ENCODE measurements around the gene GUK1. TPM values are rescaled to one million over a fixed set of nuclear protein-coding genes. Genes with fewer than 3 reads are reported as not detected.

GUK1 gene
- total RNA-seq, 1 donor from 2014 or later = 213 TPM

DNA sequence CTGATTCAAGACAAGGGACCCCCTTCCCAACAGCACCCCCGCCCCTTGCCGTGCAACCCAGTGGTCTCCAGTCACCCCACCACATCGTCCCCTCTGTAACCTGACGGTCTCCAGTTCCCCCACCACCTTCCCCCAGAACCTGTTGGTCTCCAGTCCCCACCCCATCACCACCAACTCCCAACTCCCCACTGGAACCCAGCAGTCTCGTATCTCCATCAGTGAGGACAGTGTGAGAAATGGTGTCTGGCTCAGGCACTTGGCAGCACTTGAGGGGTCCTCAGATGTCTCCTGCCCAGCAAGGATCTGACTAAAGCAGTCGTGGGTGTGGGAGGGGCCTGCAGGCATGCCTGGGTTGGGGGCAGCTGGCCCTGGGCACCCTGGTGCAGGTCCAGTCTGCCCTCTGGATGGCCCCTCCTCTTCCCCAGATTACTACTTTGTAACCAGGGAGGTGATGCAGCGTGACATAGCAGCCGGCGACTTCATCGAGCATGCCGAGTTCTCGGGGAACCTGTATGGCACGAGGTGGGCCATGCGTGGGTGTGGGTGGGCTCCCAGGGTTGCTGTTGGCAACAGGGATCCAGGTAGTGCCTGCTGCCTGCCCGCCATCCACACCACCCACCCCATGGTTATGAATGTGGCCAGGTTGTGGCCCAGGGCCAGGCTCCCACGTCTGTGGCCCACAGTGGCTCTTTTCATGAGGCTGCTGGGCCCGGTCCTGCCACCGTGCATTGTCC lies 6.5 kb downstream of the GUK1 start:
- DNase-seq (ENCODE audit: low spot score) = no peak
- intact Hi-C loops (cut with DNase I) = no loop called here

DNA sequence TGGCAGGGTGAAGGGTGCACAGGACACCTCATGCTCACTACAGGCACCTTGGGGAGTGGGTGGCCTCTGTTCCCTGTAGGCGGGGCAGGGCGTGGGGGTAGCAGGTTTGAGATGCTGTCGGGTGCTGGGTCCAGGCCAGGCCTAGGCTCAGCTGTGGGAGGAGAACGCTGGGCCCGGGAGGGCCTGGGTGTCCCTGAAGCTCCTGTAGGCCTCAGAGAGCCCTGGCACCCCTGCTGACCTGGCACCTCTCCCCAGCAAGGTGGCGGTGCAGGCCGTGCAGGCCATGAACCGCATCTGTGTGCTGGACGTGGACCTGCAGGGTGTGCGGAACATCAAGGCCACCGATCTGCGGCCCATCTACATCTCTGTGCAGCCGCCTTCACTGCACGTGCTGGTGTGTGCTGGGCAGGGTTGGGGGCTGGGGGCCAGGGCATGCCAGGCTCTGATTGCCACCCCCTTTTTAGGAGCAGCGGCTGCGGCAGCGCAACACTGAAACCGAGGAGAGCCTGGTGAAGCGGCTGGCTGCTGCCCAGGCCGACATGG lies 7.1 kb downstream of the GUK1 start:
- no peak for DNase-seq (ENCODE audit: low spot score)
- intact Hi-C loops (cut with DNase I) = no loop called here

DNA sequence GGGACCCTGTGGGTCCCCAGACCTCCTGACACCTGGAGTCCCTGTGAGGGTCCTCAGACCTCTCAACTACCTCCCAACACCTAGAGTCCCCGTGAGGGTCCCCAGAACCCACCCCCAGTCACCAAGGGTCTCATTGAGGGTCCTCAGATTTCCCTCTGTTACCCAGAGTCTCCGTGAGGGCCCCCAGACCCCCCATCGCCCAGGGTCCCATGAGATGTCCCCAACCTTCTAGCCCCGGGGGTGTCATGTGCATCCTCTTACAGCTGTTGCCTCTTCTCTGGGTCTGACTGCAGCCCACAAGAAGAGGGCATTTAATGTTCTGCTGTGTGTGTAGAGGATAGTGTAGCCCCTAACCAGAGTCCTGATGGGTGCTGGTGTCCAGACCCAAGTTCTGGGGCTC lies 7.7 kb downstream of the GUK1 start:
- intact Hi-C loops (cut with DNase I) = loop anchor here (2.0 kb wide), 1 partner anchor 15 kb away; no protein-coding TSS in a partner anchor
- DNase-seq (ENCODE audit: low spot score) = peak; percentile 47

DNA sequence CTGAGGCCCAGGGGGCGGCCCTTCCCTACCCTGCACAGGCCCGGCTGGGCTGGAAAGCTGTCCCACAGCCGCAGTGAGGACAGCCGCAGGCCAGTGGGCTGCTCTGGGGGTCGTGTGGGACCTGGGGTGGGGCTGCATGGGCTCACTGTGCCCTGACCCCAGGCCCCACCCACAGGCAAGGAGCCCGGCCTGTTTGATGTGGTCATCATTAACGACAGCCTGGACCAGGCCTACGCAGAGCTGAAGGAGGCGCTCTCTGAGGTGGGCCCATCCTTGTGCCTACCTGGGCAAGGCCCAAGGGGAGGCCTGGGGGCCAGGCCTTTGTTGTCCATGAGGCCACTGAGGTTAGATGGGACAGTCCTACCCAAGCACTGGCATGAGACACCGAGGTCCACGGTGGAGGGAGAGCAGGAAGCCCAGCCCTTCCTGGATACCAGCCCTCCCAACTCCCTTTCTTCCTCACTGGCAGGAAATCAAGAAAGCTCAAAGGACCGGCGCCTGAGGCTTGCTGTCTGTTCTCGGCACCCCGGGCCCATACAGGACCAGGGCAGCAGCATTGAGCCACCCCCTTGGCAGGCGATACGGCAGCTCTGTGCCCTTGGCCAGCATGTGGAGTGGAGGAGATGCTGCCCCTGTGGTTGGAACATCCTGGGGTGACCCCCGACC lies 8.2 kb downstream of the GUK1 start:
- DNase-seq (ENCODE audit: low spot score) = no peak
- intact Hi-C loops (cut with DNase I) = loop anchor here (2.0 kb wide), 1 partner anchor 14 kb away; no protein-coding TSS in a partner anchor

DNA sequence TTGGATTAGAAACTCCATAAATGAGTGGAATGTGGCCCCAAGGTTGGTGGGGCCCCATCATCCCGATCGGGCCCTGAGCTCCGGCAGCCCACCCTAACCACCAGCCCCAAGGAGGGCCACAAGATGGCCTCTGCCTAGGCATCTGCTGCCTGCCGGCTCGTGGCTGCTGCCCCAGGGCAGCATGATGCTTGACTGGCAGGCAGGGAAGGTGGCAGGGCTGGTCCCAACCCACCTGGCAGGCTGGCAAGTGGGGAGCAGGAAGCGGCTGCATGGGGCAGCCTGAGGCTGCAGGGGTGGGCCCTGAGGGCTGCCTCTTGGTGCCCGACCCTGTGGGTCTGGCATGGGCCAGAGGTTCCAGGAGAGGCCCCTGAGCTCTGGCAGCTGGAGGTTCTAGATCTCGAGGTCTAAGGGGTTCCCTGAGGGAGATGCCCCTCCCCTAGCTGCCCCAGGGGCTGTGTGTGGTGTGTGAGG lies 8.9 kb downstream of the GUK1 start:
- DNase-seq (ENCODE audit: low spot score) = peak; percentile 72
- intact Hi-C loops (cut with DNase I) = loop anchor here (2.0 kb wide), 1 partner anchor 14 kb away; no protein-coding TSS in a partner anchor

DNA sequence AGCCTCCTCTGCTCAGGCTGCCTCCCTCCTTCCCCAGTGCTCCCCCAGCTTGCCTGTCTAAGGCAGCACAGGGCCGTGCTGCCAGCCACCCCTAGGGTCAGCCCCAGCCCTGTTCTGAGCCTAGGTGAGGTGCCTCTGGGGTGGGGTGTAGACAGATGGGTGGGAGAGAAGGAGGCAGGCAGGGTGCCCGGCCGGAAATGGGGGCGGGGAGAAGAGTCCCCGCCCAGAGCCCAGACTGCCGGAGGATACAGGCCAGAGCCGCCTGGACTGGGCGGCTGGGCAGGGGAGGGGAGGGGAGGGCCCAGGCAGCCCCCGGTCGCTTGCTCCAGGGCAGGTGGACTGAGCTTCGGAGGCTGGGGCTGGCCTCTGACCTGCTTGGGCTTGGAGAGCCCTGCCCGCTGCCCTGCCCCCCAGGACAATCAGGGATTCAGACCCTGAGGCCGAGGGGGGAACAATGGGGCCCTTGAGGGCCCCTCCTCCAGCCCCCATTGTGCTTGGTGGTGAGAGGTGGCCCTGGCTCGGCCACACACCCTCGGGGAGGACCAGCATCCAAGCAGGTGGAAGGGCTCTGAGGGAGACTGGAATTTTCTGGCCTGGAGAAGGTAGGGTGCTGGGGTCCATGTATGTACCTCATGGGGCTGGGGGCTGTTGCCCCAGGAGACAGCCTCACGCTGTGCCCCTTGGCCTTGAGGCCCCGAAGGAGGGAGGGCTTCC lies 9.5 kb downstream of the GUK1 start, which contains the start of gene GJC2:
GJC2 (plus strand) TSS at position 525 of the 714 bp plus-strand sequence. CDS start 7,829 bp downstream, outside the sequence.
- peak; percentile 78 for DNase-seq (ENCODE audit: low spot score)
- intact Hi-C loops (cut with DNase I) = loop anchor here (2.0 kb wide), 1 partner anchor 13 kb away; no protein-coding TSS in a partner anchor

DNA sequence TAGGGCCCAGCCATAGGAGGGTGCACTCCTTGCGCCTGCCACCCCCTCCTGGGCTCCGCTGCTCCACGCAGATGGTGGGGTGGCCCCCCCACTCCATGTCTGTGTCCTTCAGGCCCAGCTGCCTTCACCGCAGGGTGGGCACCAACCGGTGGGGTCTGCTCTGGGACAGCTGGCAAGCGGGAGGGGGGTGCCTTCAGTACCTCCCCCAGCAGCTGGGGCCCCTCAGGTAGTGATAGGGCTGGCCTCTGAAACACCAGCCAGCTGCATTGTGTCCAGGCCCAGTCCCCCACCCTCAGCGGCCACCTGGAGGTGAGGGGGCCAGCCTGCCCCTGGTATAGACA lies 10.0 kb downstream of the GUK1 start:
- peak; percentile 75 for DNase-seq (ENCODE audit: low spot score)
- intact Hi-C loops (cut with DNase I) = no loop called here

DNA sequence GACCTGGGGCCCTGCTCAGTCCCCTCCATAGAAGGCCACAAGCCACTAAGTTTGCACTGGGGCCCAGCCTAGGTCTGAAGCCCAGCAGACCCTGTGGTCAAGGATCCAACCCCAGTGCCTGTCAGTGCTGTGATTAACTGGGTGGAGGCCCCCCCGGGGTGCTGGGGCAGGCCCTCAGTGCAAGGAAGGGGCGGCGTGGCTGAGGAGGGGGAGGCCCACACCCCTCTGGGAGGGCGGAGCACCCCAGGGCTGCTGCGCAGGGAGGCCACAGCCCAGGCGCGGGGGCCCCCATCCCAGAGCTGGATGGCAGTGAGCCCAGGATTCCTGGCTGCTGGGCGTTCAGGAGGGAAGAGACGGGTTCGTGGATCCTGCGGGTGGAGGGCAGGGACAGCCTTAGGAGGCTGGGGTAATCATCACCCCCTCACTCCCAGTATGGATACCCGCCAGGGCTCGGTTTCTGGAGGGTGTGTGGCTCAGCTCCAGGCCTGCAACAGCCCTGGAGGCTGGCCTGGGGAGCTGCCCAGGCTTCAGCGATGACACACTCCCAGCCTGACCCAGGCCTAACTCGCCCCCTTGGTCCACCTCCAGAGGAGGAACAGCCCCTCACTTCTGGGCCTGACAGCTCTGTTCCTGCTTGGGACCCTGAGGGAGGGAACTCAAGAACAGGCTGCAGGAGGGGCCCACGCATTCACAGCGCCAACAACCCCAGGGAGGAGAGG lies 10.5 kb downstream of the GUK1 start:
- peak; percentile 85 for DNase-seq (ENCODE audit: low spot score)

DNA sequence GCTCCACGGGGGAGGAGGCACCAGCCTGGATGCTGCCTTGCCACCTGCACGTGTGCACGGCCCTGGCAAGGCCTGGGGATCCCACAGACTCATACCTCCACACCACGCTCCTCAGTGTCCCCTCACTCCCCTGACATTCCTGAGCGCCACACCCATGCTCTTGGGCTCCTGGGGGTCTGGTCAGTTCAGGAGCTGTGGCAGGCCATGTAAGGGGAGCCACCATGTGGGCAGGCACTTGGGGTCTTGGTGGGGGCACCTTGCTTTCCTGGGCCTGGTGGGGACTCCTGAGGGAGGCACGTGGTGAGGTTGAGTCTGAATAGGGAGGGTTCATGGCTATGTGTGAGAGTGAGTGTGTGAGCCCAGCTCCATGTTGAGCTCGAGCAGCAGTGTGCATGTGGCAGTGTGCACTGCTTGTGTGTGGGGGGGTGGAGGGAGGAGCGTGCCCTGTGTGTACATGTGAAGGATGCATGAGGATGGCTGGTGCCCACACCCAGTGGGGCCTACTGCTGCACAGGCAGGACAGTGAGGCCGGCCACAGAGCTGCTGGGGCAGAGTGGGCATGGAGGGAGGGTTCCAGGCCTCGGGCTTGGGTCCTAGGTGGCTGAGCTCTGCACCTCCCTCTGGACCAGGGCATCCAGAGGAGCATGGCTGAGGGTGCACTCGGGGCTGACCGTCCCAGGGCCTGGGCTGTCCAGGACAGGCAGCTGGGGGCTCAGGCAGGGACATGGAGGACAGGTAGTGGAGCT lies 11.3 kb downstream of the GUK1 start:
- DNase-seq (ENCODE audit: low spot score) = peak; percentile 71
- intact Hi-C loops (cut with DNase I) = no loop called here

More for the DNA sequence above, 10.5 kb downstream of the GUK1 start:
- intact Hi-C loops (cut with DNase I) = no loop called here

DNA sequence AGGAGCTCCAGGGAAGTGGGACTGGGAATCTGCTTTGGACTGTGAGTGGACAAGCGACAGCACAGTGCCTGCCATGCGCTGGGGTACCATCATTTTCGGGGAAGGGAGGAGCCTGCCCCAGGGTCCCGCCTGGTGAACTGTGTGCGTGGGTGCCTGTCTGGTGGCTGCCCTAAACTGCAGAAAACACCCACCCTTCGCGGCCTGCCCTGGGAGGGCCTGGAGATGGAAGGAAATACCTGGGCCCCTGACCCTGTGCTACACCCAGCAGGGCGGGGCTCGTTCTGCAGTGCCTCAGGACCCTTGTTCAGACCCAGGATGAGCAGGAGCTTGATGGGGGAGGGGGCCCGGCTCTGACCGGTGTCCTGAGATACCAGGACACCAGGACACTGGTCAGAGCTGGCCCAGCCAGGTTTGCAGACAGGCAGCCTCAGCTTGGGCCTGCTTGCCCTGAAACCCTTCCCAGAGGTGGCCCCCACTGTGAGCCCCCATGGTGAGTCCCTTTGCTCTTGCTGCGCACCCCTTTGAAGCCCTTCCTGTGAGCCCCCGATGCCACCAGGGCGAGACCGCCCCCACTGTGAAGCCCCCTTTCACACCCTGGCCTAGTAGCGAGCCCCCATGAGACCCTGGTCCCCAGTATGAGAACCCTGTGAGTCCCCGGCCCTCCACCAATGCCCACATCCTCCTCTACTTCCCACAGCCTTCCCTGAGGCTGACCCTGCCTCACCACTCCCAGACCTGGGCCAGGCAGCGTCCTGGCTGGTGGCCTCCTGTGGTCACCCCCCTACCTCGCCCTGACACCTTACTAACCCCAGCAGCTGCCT lies 12.2 kb downstream of the GUK1 start:
- peak; percentile 70 for DNase-seq (ENCODE audit: low spot score)
- intact Hi-C loops (cut with DNase I) = no loop called here

DNA sequence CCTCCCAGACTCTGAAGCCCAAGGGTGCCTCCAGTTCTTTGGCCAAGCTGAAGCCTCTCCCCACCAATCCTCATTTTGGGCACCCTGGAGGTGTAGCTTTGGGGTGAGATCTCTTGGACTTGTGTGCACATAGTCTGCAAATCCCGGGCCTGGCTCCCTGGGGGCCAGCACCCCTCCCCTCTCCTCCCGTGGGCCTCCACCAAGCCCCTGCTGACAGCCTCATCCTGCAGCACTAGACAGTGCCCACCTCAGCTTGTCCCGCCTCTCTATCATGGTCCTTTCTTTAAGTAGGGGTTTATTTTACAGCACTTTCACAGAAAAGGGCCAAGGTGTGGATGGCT lies 12.8 kb downstream of the GUK1 start:
- intact Hi-C loops (cut with DNase I) = no loop called here

DNA sequence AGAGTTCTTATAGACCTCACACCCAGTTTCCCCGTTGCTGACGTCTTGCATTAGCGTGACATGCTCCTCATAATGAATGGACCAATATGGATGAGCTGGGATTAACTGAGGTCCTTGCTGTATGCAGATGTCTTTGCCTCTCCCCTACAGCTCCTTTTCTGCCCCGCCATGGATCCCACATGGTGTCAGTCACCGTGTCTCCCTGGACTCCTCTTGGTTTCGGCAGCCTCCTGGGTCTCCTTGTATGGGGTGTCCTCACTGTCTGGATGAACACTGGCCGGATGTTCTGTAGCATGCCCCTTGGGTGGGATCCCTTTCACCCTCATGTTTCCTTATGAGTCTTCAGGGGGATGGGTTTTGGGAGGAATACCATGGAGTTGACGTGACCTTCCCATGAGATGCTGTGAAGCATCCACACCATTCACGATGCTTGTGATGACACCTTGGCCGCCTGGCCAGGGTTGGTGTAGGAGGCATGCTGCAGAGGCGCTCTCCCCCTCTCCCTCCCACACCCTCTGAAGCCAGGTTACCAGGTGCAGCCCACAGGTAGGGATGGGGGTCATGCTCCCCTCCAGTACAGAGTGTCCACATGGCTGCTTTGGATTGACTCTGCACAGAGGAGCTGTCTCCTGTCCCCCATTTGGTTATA lies 14.1 kb downstream of the GUK1 start:
- no peak for DNase-seq (ENCODE audit: low spot score)
- intact Hi-C loops (cut with DNase I) = no loop called here

More for the DNA sequence above, 12.8 kb downstream of the GUK1 start:
- no peak for DNase-seq (ENCODE audit: low spot score)

DNA sequence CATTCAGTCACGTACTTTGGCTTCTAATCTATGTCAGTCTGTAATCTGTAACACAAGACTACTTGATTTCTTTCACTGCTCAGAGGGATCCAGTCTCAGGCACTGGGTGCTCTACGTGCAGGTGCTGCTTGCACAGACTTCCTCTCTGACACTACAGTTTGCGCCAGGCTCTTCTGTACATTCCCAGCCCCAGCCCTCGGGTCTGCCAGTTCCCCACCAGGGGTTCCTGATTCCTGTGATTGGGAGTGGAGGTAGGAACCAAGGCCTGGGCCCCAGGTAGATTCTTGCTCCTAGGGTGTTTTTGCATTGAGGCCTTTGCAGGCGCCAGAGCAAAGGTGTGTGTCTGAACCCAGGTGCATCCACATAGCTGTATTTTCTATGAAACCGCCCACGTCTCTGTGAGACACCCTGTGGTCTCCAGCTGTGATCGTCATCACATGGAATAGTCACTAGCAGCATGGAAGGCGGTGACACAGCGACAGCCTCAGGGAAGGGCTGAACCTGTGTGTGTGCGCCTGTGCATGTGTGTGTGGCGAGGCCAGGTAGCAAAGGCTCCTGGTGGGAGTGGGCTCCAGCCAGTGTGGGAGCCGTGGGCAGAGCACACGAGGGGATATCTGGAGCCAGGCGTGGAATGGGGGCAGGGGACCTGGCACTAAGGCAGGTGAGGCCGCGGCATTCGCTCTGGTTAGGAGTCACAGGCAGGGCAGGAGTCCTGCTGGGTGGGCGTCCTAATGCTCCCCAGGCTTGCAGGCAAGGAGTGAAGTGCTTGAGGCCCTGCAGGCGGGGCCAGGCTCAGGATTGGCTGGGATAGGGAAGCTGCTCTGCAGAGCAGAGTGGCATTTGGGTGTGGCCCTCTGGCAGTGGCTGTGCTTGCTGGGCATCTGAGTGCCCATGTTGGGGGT lies 14.8 kb downstream of the GUK1 start:
- no peak for DNase-seq (ENCODE audit: low spot score)
- intact Hi-C loops (cut with DNase I) = no loop called here

DNA sequence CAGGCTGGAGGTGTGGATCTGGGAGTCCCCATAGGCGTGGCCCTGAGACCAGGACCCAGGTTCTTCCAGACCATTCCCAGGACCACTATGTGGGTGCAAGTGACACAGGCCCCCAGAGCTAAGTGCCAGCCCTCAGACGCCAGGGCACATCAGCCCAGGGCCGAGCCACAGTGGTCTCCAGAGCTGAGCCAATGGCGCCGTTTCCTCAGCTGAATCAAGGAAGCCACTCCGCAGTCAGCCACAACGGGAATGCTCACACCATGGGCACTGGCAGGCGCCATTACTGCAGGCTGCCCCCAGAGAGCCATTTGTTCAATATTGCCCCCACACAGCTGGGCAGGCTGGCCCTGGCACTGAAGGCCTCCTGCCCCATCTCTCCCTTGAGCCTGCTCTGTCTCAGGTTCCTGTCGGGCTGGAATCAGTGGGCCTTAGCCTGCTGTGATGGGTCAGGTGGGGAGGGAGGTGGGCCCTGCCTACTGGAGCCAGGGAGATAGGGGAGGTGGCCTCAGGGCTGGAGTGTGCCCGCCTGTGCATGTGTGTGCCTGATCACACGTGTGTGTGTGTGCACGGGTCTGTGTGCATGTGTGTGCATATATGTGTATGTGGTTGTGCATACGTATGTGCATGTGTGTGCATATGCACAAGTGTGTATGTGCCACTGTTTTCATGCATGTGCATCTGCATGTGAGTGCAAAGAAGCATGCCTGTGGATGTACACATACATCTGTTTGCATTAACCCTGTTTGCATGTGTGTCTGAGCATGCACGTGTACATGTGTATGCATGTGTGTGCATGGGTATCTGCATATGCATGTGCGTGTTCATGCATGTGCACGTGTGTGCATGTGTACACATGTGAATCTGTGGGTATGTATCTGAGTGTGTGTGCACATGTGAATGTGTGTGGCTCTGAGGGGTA lies 15.8 kb downstream of the GUK1 start:
- intact Hi-C loops (cut with DNase I) = no loop called here
- DNase-seq (ENCODE audit: low spot score) = no peak

DNA sequence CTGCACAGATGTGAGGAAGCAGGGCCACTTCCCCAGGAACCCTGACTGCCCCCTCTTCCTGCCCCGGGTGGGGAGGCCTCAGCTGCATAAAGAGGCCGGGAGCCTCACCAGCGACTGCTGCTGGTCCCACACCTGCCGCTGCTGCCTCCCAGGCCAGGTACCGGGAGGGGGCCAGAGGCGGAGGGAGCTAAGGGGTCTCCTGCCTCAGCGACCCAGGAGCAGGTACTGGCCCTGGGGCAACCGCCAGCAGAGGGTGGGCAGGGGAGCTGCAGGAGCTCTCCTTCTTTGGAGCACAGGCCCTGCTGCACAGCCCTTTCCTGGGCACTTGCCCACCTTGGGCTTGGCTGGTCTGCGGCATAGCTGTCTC lies 16.4 kb downstream of the GUK1 start:
- DNase-seq (ENCODE audit: low spot score) = no peak
- intact Hi-C loops (cut with DNase I) = no loop called here

Measured in cardiac septum (tissue), 1 donor.